Measurements from ENCODE around the gene PRKN.

The PRKN gene

DNA sequence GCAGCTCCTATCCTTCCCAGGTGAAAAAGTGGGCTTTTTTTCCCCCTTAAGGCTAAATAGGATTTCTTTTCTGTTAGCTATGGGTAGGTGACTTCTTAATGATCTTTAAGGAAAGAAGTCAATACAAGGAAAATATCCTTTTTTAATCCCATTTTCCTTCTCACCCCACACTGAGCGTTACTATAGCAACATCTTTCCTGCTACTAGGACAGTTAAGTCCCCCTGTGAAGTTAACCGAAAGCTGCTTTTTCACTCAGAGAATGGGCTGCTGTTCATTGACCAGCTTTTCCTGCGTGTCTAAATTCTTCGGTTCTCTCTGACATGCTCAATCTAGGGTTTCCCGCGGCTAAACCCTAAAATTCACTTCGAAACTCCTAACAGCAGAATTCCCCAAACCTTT, 1280.6 kb downstream of the PRKN start:
- TF ChIP-seq, protein P1, sequence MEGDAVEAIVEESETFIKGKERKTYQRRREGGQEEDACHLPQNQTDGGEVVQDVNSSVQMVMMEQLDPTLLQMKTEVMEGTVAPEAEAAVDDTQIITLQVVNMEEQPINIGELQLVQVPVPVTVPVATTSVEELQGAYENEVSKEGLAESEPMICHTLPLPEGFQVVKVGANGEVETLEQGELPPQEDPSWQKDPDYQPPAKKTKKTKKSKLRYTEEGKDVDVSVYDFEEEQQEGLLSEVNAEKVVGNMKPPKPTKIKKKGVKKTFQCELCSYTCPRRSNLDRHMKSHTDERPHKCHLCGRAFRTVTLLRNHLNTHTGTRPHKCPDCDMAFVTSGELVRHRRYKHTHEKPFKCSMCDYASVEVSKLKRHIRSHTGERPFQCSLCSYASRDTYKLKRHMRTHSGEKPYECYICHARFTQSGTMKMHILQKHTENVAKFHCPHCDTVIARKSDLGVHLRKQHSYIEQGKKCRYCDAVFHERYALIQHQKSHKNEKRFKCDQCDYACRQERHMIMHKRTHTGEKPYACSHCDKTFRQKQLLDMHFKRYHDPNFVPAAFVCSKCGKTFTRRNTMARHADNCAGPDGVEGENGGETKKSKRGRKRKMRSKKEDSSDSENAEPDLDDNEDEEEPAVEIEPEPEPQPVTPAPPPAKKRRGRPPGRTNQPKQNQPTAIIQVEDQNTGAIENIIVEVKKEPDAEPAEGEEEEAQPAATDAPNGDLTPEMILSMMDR (IDR thresholded peaks at IDR 0.05; ENCODE audit: extremely low read depth, insufficient read depth, missing control alignments), result no peak
- no peak for DNase-seq (ENCODE audit: low spot score)
- in situ Hi-C loops (cut with MboI; ENCODE audit: low pct_unique_long_range_greater_than_20kb, low sequenced_read_pairs, unreplicated experiment), result no loop called here

DNA sequence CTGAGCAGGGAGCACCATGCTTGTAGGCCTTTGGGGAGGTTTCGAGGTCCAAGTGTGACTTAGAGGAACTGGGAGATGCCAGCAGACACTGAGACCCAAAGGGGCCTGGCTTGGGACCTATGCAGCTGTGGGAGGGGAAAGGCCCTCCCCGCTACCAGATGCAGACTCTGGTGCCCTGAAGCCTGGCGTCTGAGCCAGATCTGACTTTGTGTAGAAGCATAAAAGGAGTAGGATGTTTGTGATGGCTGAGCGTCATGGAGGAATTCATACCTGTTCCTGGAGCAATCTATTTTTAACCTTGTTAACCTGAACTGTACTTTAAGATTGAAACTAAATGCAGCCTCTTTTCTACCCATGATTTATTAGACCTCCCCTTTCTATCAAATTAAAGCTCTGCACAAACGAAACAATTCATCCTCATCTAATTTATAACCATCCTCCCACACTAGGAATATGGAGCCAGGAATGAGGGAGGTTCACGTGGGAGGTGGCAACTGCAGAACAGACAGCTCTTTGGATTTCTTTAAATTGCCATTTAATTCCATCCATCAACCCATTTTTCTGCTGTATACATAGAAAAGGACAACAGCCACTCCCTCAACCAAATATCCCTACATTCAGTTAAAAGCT, 1281.2 kb downstream of the PRKN start:
- in situ Hi-C loops (cut with MboI; ENCODE audit: low pct_unique_long_range_greater_than_20kb, low sequenced_read_pairs, unreplicated experiment), result no loop called here
- DNase-seq (ENCODE audit: low spot score), result no peak
- TF ChIP-seq, protein P1 (IDR thresholded peaks at IDR 0.05; ENCODE audit: extremely low read depth, insufficient read depth, missing control alignments), result no peak

DNA sequence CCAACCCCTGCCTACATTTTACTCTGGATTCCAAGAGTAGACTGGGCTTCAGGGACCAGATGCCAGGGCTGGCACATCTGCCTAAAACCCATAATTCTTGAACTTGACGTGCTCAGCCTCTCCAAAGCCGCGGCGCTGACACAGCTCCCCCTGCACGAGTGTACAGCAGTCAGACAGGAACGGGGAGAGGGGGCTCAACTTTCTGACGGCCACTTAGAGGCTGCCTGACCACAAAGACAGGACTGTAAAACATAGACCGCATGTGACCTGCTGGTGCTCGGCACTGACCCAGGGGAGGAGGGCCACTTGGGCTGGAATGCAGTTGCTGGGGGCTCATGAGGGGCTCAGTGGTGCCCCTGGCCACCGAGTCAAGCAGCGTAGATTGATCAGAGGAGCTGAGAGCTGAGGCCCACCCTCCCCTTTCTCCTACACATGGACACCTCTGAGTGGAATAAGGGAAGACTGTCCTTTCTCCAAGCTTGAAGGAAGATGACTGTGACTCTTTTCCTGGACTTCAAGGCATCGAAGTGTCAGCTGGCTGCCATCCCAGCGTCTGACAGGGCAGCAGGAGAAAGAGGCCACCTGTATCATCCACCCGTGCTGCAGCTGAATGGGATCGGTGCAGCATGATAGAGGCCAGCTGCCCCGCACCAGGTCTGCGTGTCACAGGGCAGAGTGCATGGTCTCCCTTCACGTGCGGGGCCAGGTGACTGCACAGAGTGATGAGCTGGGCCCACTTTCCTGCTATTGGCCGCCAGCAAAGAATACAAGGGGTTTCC, 1282.4 kb downstream of the PRKN start:
- in situ Hi-C loops (cut with MboI; ENCODE audit: low pct_unique_long_range_greater_than_20kb, low sequenced_read_pairs, unreplicated experiment), result no loop called here
- TF ChIP-seq, protein P1 (IDR thresholded peaks at IDR 0.05; ENCODE audit: extremely low read depth, insufficient read depth, missing control alignments), result no peak
- DNase-seq (ENCODE audit: low spot score), result no peak

DNA sequence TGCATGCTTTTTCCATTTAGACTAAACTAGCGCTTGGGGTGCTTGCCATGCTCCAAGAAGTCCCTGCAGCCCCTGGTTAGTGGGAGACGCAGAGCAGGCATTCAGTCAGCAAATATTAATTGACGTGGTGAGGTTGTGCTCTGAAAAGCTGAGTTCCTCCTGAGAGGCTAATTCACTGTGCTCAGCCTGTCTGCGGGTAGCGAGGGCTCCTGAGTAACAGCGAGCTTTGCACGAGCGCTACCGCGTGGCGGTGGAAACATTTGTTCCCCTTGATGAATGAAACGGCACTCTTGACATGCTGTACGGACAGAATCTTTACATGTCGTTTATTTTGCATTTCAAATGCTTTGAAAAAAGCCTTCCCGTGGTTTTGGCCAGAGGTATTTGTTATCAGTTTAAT, 1283.1 kb downstream of the PRKN start:
- no peak for DNase-seq (ENCODE audit: low spot score)
- in situ Hi-C loops (cut with MboI; ENCODE audit: low pct_unique_long_range_greater_than_20kb, low sequenced_read_pairs, unreplicated experiment), result no loop called here
- TF ChIP-seq, protein P1 (IDR thresholded peaks at IDR 0.05; ENCODE audit: extremely low read depth, insufficient read depth, missing control alignments), result no peak

DNA sequence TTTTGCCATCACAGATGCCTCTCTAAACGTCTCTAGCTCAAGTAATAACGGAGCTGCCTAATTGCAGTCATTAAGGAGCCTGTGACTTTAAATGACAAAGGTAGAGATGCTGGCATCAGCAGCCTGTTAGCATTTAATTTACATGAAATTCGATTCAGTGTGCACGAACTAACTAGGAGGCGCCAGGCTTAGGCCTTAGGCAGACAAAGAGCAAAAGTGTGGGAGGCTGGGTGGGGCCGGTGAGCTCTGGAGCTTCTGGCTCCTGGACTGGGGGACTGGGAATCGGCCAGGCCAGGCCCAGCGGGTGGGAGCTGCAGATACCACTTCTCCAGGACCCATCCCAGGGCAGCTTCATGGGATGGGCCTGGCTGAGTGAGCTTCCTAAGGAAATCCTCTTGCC, 1283.7 kb downstream of the PRKN start:
- TF ChIP-seq, protein P1 (IDR thresholded peaks at IDR 0.05; ENCODE audit: extremely low read depth, insufficient read depth, missing control alignments), result no peak
- DNase-seq (ENCODE audit: low spot score), result no peak
- in situ Hi-C loops (cut with MboI; ENCODE audit: low pct_unique_long_range_greater_than_20kb, low sequenced_read_pairs, unreplicated experiment), result no loop called here

DNA sequence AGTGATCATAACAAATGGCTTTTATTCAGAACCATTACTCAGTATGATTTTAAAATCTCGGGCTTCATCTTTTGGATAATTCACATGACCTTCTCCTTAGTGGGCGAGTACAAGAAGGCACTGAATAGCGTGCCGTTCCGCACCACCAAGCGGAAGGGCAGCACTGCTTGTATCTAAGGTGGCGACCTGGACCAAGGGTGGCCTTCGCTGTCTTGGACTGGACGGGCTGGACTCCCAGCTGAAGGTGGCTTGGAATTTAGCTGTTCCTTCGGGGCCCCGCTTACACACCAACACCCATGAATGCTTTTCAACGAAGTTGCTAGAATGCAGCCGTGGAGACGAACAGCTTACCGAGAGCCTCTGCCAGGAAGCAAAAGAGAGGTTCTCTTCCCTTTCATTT, 1285.1 kb downstream of the PRKN start:
- no peak for DNase-seq (ENCODE audit: low spot score)
- in situ Hi-C loops (cut with MboI; ENCODE audit: low pct_unique_long_range_greater_than_20kb, low sequenced_read_pairs, unreplicated experiment), result no loop called here
- TF ChIP-seq, protein P1 (IDR thresholded peaks at IDR 0.05; ENCODE audit: extremely low read depth, insufficient read depth, missing control alignments), result no peak
